ENCODE results near the gene MALAT1.
"Not testable (repeated sequence)": the region's sequence is repeated elsewhere in the genome, so short reads cannot be mapped to it uniquely, and the experiment has no call there.

Gene MALAT1

DNA sequence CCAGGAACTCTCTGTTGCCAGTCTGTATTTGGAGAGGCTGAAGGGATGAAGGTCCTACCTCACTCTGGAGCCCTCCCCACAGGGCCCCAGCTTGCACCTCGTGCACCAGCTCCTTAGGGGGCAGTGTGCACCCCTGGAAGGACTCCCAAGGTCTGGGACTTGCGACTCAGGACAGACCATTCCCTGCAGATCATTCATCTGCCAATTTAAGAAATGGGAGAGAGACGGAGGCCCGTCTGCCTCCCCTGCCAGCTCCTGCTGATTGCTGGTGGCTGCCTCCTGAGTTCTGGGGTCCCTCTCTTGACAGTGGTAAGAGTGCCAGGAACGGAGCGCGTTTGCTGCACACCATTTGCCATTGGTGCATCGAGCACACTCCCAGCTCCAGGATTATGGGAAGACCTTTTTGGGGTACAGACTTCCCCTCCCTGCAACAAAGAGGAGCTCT is 27.4 kb upstream of the MALAT1 start:
- Histone ChIP-seq H3K4me3 (ENCODE audit: low read depth in 1 of 2, low read length in 1 of 2) (peak overlapping the region; percentile 56 to 64), H3K27me3 (no peaks in the 10 kb centered on the region), H3K36me3 (no peaks in the 10 kb centered on the region), H3K27ac (peak overlapping the region; percentile 99), H3K4me1 (ENCODE audit: control insufficient read depth in 1 of 2, insufficient read depth in 1 of 2, low read depth in 1 of 2, low read length in 1 of 2) (peaks cover 38 to 40% of the 10 kb centered on the region in 2 experiments), H3K9me3 (no peaks in the 10 kb centered on the region)
- TF ChIP-seq, protein P1, sequence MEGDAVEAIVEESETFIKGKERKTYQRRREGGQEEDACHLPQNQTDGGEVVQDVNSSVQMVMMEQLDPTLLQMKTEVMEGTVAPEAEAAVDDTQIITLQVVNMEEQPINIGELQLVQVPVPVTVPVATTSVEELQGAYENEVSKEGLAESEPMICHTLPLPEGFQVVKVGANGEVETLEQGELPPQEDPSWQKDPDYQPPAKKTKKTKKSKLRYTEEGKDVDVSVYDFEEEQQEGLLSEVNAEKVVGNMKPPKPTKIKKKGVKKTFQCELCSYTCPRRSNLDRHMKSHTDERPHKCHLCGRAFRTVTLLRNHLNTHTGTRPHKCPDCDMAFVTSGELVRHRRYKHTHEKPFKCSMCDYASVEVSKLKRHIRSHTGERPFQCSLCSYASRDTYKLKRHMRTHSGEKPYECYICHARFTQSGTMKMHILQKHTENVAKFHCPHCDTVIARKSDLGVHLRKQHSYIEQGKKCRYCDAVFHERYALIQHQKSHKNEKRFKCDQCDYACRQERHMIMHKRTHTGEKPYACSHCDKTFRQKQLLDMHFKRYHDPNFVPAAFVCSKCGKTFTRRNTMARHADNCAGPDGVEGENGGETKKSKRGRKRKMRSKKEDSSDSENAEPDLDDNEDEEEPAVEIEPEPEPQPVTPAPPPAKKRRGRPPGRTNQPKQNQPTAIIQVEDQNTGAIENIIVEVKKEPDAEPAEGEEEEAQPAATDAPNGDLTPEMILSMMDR (IDR thresholded peaks at IDR 0.05) = peak; percentile 68

DNA sequence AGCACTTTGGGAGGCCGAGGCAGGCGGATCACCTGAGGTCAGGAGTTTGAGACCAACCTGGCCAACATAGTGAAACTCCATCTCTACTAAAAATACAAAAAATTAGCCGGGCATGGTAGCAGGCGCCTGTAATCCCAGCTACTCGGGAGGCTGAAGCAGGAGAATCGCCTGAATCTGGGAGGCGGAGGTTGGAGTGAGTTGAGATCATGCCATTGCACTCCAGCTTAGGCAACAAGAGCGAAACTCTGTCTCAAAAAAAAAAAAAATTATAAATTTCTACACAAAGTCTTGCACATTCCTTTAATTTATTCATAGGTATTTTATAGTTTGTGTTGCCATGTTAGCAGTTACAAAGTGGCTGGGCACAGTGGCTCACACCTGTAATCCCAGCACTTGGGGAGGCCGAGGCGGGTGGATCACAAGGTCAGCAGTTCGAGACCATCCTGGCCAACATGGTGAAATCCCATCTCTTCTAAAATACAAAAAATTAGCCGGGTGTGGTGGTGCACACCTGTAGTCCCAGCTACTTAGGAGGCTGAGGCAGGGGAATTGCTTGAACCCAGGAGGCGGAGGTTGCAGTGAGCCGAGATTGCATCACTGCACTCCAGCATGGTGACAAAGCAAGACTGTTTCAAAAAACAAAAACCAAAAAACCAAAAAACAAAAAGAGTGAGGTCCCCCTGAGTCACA is 26.1 kb upstream of the MALAT1 start:
- Histone ChIP-seq H3K4me1 (ENCODE audit: control insufficient read depth in 1 of 2, insufficient read depth in 1 of 2, low read depth in 1 of 2, low read length in 1 of 2) (peaks cover 47 to 48% of the 10 kb centered on the region in 2 experiments), H3K27ac (peak overlapping the region; percentile 99), H3K4me3 (ENCODE audit: low read depth in 1 of 2, low read length in 1 of 2) (peak overlapping the region; percentile 56 to 64)
- H3K36me3 ChIP-seq, H3K9me3 ChIP-seq, H3K27me3 ChIP-seq: not testable (repeated sequence)

DNA sequence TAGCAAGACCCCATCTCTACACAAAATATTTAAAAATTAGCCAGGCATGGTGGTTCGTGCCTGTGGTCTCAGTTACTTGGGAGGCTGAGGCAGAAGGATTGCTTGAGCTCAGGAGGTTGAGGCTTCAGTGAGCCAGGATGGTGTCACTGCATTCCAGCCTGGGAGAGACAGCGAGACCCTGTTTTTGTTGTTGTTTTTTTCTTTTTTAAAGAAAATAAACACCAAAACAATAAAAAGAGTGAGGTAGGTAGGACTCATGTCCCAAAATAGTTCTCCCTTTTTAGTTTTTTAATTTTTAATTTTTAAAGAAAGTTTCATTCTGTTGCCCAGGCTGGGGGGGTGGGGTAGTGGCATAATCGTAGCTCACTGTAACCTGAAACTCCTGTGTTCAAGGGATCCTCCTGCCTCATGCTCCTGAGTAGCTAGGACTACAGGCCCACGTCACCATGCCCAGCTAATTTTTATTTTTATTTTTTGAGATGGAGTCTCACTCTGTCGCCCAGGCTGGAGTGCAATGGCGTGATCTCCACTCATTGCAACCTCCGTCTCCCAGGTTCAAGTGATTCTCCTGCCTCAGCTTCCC is 25.5 kb upstream of the MALAT1 start:
- peak overlapping the region; percentile 99 for H3K27ac ChIP-seq
- no peaks in the 10 kb centered on the region for H3K36me3 ChIP-seq

DNA sequence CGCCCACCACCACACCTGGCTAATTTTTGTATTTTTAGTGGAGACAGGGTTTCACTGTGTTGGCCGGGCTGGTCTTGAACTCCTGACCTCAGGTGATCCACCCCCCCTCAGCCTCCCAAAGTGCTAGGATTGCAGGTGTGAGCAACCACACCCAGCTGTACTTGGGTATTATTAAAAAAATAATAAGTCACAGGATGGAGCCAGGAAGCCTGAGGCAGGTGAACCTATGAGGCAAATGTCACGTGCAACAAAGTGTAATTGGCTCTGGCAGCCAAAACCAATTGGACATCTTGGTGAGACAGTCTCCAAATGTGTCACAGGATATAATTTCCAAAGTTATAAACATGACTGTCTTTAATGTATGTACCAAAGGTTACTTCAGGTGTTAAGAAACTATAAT is 24.0 kb upstream of the MALAT1 start:
- TF ChIP-seq, protein P1 (IDR thresholded peaks at IDR 0.05) = no peak
- Histone ChIP-seq H3K27ac (peak overlapping the region; percentile 99), H3K9me3 (no peaks in the 10 kb centered on the region), H3K36me3 (no peaks in the 10 kb centered on the region), H3K27me3 (no peaks in the 10 kb centered on the region), H3K4me1 (ENCODE audit: control insufficient read depth in 1 of 2, insufficient read depth in 1 of 2, low read depth in 1 of 2, low read length in 1 of 2) (peaks cover 51 to 56% of the 10 kb centered on the region in 2 experiments), H3K4me3 (ENCODE audit: low read depth in 1 of 2, low read length in 1 of 2) (no peak overlapping the region)

More for the DNA sequence above, 25.5 kb upstream of the MALAT1 start:
- H3K27me3 ChIP-seq = no peaks in the 10 kb centered on the region
- H3K4me3 ChIP-seq (ENCODE audit: low read depth in 1 of 2, low read length in 1 of 2) = peak overlapping the region; percentile 56 to 64
- H3K4me1 ChIP-seq (ENCODE audit: control insufficient read depth in 1 of 2, insufficient read depth in 1 of 2, low read depth in 1 of 2, low read length in 1 of 2) = peaks cover 53 to 54% of the 10 kb centered on the region in 2 experiments
- no peaks in the 10 kb centered on the region for H3K9me3 ChIP-seq
- TF ChIP-seq, protein P1 (IDR thresholded peaks at IDR 0.05) = no peak

DNA sequence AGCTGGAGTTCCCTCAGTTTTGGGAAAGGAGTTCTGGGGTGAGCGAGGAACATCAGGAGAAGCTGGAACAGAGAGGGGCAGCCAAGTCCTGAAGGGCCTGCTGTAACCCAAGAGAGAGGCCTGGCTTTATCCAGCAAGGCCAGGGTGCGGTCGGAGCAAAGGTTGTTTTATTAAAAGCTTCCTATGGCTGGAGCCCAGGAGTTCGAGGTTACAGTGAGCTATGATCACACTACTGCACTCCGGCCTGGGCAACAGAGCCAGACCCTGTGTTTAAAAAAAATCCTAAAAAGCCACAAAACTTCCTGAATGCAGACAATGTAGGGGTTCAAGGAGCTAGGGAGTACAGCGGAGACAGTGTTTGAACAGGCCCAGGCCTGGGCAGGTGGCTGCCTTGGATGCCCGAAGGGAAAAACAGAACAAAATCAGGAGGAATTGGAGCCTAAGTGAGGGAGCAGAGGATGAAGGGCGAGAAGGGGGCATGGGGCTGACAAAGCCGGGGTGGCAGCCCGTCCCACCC is 22.2 kb upstream of the MALAT1 start:
- peak overlapping the region; percentile 95 for H3K27ac ChIP-seq
- no peaks in the 10 kb centered on the region for H3K9me3 ChIP-seq
- no peaks in the 10 kb centered on the region for H3K27me3 ChIP-seq
- TF ChIP-seq, protein P1 (IDR thresholded peaks at IDR 0.05) = no peak
- no peaks in the 10 kb centered on the region for H3K36me3 ChIP-seq
- H3K4me3 ChIP-seq (ENCODE audit: low read depth in 1 of 2, low read length in 1 of 2) = peak overlapping the region; percentile 83 to 88
- peaks cover 48 to 52% of the 10 kb centered on the region in 2 experiments for H3K4me1 ChIP-seq (ENCODE audit: control insufficient read depth in 1 of 2, insufficient read depth in 1 of 2, low read depth in 1 of 2, low read length in 1 of 2)

Data from neutrophil (primary cell).